ENCODE measurements around the gene CATSPERD.
A peak's percentile ranks its signal among the peaks of the same experiment; 100 is the strongest.
"Not testable (repeated sequence)": the region's sequence is repeated elsewhere in the genome, so short reads cannot be mapped to it uniquely, and the experiment has no call there.

CATSPERD gene

DNA sequence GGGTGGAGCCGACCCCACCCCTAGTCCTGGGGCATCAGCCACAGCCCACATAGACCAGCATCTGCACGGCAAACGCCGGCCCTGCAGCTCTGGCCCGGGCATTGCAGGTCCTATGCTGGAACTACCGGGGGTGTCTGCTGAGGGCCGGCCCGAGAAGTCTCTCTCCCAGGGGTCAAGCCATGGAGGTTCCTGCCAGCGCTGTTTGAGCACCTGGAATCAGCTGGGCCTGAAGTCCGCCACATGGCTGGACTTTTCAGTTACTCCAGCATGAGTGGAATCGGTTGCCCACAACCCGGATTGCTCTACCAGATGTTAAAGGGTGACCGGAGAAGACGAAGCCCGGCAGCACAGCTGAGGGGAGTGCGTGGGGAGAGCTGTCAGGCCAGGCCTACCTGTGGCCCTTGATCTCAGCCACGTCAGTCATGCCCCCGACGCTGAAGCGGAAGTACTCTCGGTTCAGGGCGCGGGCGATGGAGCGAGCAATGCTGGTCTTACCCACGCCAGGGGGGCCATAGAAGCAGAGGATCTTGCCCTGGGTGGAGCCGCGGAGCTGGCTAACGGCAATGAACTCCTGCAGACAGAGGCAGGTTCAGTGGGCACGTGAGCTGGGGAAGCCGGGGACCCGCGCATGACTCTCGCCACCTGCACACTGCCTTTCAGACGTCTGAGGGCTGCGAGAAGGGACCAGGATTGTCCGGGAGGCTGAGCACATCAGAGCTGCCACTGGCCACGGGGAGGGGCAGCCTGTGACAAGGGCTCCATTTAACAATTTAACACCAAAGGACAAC, 21.6 kb upstream of the CATSPERD start:
- DNase-seq = no peak

DNA sequence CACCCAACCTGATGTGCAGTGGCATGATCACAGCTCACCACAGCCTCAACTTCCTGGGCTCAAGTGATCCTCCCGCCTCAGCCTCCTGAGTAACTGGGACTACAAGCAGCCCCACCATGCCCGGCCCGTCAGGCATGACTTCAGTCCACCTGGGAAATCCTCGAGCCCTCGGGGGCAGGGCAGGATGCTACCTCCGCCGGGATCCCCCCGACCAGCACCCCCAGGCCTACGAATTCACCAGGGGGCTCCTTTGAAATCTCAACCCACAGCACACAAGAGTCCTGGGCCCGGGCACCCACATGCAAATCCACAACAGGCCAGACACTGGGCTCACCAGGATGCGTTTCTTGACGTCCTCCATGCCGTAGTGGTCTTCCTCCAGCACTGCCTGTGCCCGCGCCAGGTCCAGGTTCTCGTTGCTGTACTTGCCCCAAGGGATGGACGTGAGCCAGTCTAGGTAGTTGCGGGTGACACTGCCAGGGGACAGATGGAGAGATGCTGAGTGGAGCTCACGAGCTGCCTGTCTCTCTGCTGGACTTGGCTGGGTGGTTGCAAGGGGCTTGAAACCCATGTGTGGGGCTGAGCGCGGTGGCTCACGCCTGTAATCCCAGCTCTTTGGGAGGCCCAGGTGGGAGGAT, 19.9 kb upstream of the CATSPERD start:
- no peak for DNase-seq

DNA sequence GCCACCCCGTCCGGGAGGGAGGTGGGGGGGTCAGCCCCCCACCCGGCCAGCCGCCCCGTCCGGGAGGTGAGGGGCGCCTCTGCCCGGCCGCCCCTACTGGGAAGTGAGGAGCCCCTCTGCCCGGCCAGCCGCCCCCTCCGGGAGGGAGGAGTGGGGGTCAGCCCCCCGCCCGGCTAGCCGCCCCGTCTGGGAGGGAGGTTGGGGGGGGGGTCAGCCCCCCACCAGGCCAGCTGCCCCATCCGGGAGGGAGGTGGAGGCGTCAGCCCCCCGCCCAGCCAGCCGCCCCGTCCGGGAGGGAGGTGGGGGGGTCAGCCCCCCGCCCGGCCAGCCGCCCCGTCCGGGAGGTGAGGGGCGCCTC, 18.4 kb upstream of the CATSPERD start:
- not testable (repeated sequence) for DNase-seq

DNA sequence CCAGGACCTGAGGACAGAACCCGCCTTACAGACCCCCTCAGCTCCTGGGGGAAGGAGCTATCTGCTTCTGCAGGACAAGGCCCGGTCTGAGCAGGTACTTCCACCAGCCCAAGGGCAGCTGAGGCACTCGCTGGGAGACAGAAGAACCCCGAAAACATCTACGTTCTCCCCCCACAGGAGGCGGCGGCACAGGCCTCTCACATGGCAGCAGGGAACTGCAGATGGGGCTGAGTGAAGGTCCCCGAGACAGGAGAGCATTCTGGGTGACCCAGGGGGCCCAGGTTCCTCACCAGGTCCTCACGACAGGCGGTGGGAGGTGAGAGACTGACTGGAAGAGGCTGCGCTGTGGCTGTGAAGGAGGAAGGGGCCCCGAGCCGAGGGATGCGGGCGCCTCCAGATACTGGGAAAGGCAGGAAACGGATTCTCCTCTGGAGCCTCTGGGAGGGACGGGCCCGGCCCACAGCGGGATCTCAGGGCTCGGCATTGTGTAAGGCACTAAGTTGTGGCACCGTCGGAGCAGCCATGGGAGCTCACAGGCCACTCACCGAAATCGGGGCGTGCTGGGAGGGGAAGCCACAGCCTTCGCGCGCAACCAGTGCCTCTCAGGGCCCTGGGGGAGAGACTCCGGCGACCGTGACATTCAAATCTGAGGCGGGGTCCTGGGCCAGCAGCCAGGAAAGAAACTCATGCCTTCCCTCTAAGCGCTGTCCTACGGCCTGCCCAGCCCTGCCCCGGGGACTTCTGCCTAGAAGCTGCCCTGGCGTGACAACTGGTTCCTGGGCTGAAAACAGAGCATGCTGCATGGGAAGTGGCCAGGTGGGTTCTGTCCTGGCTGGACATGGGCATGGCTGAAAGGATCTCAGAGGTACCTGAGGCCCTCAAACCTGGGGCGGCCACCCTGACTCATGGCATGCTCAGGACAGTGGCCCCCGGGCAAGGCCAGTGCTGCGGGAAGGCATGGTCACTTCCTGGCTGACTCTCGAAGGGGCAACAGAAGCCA, 16.3 kb upstream of the CATSPERD start:
- no peak for DNase-seq

DNA sequence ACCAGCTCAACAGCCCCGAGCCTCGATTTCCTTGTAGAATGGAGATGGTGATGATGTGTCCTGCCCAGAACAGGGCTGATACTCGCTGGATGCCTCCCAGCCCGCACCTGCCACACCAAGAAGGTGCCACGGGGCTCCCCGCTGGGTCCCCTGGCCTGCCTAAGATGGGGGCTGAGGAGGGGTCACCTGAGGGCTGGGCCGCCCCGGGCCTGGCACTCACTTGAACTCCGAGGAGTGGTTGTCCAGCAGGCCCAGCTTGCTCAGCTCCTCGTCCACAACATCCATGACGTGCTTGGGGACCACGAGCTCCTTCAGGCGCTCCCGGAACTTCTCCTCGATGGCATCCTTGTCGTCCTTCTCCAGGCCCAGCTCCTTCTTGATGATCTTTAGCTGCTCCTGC, 14.9 kb upstream of the CATSPERD start:
- DNase-seq = no peak

DNA sequence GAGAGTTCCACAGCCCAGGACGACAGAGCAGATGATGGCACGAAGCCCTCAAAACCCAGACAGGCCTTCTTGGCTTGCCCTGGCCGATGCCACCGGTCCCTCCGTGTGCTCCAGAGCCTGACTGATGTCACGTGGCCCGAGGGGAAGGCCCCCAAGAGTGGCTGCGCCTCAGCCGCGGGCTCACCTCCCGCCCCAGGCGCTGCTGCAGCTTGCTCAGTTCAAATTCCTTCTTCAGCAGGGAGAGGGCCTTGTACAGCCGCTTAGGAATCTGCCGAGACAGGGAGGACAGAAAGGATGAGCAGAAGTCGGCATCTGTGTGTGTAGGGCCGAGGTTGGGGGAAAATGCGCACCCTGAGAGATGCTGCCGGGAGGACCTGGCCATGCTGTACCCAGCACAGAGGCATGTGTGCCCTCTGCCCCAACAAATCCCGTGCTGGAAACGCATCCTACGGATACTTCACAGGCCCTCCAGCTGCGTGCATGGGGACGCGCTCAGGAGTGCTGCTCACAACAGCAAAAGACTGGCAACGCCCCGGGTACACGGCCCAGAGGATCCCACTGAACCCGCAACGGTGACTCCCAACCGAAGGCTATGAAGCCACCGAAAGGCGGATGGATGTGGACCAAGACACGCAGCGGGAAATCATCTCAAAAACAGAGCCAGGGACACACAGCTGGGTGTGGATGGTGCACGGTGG, 13.4 kb upstream of the CATSPERD start:
- no peak for DNase-seq

DNA sequence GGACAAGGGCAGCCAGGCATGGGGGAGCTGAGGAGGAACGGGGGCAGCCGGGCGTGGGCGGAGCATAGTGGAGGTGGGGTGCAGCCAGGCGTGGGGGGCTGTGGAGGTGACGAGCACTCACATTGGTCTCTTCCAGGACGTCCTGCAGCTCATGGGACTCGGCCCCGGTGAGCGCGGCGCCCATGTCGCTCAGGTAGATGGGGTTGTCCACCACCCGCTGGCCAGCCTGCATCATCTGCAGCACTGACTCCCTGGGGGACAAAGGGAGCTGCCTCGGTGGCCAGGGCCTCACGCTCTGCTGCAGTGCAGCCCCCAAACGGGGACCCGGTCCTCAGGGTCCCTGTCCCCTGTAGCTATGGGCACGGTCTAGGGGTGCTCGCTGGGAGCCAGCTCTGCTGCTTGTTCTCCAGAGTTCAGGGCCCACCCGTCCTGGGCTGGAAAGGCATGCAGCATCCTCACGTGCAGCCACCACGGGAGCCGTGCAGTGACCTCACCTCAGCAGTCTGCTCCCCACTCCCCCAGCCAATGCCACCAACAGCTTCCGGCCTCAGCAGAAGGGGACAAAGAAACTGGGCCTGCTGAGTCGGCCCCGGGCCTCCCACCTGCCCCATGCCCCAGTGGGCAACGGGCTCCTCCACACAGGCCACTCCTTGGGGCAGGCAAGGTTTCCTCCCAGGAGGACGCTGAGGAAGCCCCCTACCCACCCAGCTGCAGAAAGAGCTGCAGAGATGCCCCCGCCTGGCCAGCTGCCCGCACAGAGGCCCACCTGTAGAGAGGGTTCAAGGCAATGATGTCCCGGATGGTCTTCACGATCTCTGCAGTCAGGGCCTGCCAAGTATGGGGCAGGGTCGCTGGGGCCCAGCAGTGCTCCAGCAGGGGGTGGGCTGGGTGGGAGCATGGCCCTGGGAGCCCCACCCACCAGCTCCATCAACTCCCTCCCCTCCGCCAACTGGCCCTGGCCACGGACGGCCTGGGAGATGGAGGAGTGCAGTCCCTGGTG, 12.6 kb upstream of the CATSPERD start:
- DNase-seq = no peak

DNA sequence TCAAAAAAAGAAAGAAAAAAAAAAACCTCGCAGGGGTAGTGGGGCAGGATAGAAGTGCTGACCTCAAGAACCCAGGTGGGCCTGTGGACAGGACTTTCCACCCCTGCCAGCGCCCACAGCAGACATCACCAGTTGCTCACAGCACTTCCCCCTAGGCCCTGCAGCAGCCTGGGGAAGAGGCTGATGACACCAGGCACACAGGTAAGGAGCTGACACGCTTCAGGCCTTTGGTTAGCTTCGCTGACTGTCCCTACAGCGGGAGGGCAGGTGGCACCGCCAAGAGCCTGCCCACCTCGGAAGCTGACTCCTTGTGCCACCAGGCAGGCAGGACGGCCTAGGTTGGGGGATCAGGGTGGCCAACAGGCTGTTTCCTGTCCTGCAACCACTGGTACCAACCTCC, 9.4 kb upstream of the CATSPERD start:
- DNase-seq = no peak

DNA sequence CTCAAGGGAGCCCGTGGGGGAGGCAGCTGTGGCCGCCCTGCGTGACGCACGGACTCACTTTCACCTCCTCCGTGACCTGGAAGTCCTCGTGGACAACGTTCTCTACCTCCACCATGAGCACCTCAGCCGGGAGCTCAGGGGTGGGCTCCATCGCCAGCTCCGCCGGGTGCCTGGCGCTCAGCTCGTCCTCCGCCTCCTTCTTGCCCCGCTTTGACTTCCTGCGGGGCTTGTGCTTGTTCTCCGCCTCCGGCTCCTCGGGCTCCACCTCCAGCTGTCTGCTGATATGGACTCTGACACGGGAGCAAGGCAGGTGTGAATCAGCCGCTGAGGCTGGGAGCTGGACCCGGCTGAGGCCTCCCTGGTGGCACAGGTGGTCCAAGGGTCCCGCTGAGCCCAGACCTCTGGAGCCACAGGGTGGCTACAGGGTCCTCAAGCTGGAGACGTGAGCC, 8.7 kb upstream of the CATSPERD start:
- DNase-seq = no peak

DNA sequence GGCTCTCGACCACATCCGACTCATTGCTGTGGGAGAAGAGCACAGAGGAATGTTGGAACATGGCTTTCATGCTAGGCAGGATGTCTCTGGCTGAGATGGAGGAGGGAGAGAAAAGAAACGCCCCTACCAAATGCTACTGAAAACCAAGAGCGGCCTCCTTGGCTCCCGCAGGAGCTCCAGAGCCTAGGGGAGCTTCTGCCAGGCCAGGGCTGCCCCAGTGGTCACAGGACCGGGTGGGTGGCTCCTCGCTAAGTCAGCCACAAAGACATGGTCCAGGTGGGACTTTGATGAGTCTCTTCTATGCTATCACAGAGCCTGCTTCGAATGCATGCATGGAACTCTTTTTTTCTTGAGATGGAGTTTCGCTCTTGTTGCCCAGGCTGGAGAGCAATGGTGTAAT, 7.2 kb upstream of the CATSPERD start:
- DNase-seq = no peak

DNA sequence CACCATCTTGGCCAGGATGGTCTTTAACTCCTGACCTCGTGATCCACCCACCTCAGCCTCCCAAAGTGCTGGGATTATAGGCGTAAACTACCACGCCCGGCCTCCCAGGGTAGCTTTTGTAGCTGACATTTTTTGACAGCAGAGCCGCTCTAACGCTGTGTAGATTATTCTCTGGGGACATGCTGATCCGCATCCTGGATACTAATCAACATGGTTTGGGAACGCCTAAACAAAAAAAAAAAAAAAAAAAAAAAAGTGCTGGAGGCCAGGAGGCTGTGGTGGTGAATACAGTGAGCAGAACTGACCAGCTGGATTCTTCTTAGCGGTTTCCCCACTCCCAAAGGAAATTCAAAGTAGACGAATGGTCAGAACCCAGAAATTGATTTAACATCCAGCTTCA, 5.6 kb upstream of the CATSPERD start:
- no peak for DNase-seq

DNA sequence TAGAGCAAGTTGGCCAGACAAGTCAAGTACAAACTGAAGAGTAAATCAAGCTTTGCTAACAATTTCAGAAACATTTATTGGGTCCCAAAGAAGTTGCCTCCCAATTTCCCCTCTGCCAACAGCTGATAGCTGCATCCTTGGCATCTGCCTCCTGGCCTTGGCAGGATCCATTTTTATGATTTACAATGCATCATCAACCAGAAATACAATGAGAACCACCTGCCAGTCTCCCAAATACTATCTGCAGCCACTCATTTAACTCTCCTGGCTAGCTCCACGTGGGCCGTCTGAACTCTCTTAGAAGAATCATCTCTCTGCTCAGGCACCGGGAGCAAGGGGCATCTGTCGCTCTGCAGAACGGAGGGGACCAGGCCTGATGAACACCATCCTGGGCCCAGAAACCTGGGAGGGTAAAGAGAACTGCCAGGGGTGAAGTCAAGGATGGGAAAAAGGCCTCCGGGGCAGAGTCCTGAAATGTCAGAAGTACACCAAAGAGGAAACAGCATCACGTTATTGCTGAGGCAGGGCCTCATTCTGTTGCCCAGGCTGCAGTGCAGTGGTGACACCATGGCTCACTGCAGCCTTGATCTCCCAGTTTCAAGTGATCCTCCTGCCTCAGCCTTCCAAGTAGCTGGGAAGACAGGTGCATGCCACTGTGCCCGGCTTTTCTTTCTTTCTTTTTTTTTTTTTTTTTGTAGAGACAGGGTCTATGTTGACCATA, 3.1 kb upstream of the CATSPERD start:
- DNase-seq = no peak

DNA sequence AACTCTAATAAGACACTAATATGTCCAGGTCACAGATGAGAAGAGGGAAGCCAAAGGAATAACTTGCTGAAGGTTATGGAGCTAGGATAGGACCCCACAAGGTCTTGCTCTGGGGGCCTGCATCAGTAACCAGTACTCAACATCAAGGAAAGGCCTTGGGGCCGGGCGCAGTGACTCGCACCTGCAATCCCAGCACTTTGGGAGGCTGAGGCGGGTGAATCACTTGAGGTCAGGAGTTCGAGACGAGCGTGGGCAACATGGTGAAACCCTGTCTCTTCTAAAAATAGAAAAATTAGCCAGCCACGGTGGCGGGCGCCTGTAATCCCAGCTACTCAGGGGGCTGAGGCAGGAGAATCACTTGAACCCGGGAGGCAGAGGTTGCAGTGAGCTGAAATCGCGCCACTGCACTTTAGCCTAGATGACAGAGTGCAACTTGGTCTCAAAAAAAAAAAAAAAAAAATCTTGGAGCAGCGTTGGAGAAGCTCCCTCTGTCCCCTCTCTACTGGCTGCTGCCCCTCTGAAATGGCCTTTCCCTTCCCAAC, 2.3 kb upstream of the CATSPERD start:
- no peak for DNase-seq

DNA sequence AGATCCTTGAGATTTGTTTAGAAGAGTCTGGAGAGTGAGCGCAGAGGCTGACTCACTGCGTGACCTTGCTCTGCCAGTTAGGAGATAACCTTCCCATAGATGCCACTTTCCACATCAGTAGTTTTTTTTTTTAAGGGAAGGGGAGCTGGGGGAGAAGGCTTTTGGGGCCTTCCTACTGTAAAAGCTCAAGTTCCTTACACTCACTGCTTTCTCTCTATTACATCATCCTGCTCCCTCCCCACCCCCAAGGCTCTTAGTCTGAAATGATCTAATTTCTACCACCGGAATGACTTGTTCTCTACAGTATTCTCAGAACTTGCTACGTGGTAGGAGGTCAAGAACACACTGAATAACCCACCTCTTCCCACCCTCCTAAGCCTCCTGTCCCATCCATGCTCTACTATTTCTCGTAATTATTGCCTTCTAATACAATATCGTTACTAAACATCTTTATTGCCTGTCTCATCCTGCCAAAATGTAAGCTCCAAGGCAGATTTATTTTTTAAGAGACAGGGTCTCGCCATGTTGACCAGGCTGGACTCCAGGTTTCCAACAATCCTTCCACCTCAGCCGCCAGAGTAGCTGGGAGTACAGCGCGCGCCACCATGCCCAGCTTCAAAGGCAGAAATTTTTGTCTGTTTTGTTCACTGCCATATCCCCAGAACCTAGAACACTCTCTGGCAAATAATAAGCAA, 1.7 kb upstream of the CATSPERD start:
- peak in 1 of 2 donors; percentile 1 for DNase-seq

DNA sequence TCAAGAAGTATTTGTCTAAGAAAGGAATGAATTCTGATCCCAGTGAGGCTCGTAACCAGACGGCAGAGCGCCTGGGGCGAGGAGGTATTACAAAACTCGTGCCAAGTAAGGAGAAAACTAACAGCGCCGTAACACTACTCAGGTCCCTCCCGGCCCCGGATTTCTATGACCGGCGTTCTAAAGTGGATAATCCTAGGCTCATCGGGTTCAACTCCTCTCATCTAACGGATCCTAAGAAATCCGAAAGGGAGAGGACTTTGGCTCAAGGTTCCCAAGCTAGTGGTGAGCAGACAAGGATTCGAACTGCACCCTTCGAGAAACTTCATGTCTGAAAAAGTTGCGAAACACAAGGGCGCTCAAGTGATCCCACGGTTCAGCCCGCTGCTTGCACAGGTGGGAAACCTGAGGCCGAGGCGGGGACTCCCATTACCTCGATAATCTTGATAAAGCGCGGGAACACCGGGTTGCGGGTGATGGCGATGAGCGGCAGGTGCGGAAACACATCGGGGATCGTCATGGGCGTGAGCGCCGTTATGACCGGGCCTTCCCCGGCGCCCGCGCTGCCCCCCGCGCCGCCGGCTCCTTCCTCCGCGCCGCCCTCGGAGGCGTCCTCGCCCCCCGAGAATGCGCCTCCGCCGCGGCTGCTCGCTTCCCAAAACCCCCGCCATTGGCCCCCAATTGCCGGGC, 1.0 kb upstream of the CATSPERD start:
- DNase-seq = no peak

DNA sequence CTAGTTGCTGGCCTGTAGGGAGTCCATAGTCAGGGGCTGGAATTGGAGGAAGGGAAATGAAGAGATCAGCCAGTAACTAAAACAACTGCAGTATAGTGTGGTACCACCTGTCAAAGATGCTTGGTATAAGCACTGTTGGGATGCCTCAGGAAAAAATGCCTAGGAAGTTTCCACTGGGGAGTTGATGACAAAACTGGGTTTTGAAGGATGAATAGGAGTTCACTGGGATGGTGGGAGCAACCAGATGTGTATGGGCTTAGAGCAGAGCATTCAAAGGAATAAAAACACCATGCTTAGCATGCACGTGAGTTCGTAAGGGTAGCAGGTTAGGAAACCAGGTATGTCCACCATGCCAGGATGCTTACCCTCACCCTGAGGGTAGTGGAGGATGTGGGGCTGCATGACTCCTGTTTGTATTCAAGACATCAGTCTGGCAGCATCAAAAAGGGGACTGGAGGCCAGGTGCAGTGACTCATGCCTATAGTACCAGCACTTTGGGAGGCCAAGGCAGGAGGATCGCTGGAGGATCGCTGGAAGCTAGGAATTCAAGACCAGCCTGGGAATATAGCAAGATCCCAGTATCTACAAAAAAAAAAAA, 7.1 kb downstream of the CATSPERD start:
- no peak for DNase-seq

DNA sequence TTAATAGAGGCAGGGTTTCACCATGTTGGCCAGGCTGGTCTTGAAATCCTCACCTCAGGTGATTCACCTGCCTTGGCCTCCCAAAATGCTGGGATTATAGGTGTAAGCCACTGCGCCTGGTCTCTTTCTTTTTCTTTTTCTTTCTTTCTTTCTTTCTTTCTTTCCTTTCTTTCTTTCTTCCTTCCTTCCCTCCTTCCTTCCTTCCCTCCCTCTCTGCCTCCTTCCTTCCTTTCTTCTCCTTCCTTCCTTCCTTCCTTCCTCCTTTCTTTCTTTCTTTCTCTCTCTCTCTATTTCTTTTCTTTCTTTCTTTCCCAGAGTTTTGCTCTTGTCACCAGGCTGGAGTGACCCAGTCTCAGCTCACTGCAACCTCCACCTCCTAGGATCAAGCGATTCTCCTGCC, 12.7 kb downstream of the CATSPERD start:
- not testable (repeated sequence) for DNase-seq

DNA sequence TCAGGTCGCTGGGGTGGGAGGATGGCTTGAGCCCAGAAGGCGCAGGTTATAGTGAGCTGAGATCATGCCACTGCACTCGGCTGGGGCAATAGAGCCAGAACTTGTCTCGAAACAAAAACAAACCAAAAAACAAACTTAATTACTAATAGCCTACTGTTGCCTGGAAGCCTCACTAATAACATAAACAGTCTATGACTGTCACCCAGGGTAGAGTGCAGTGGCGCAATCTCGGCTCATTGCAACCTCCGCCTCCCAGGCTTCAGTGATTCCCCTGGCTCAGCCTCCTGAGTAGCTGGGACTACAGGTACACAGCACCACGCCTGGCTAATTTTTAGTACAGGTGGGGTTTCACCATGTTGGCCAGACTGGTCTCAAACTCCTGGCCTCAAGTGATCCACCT, 18.0 kb downstream of the CATSPERD start:
- no peak for DNase-seq

DNA sequence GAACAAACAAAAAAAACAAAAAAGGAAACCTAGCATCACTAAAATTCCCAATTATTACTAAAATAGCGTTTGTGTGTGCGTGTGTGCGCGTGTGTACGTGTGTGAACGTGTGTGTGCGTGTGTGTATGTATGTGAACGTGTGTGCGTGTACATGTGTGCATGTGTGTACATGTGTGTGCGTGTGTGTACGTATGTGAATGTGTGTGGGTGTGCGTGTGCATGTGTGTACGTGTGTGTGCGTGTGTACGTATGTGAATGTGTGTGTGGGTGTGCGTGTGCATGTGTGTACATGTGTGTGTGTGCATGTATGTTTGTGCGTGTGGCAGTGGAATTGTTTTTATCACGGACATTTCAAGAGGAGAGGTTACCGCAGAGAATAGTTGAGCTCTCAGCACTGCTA, 21.6 kb downstream of the CATSPERD start:
- DNase-seq = no peak

All from bone marrow (tissue), 2 donors.